Liver (tissue), 3 donors: ENCODE data around the gene SEPTIN8.
A peak's percentile ranks its signal among the peaks of the same experiment; 100 is the strongest.

ENCODE experiments used
- ATF3 ChIP-seq: IDR thresholded peaks from 2 replicates; pipeline ENCODE4 v1.6.1; 2016; ENCODE audit warnings: antibody characterized with exemption
- CTCF ChIP-seq: fragments of 150-350 bp; IDR thresholded peaks from 2 replicates; pipeline ENCODE4 v1.5.1; 2017; ENCODE audit warnings: improper control_type of control experiment, low read depth, low read length; ENCODE audit not compliant: missing input control
- GABPA ChIP-seq, 2 donors: IDR thresholded peaks in 1 of 2; conservative IDR thresholded peaks in 1 of 2; 2 replicates each; pipeline ENCODE4 v1.6.1; 2016; ENCODE audit warnings: antibody characterized with exemption in 2 of 2, mild to moderate bottlenecking in 1 of 2, moderate library complexity in 1 of 2
- RAD21 ChIP-seq, 2 donors: IDR thresholded peaks; 2 replicates each; pipeline ENCODE4 v1.6.1; 2016; ENCODE audit warnings: antibody characterized with exemption in 2 of 2, mild to moderate bottlenecking in 2 of 2
- REST ChIP-seq: IDR thresholded peaks from 2 replicates; pipeline ENCODE4 v1.6.1; 2016; ENCODE audit warnings: antibody characterized with exemption, mild to moderate bottlenecking
- SP1 ChIP-seq: IDR thresholded peaks from 2 replicates; pipeline ENCODE4 v1.6.1; 2018; ENCODE audit warnings: antibody characterized with exemption, mild to moderate bottlenecking
- TAF1 ChIP-seq: conservative IDR thresholded peaks from 2 replicates; pipeline ENCODE4 v1.6.1; 2016; ENCODE audit warnings: antibody characterized with exemption, mild to moderate bottlenecking
- donor health status: healthy.
- donor health status: healthy.

GRCh38 chr5:132714456-132715307, 62.4 kb downstream of the SEPTIN8 start:
- TF ChIP-seq RAD21 (IDR thresholded peaks at IDR 0.05) (peak; percentile 66 to 67), CTCF (peak; percentile 32), ATF3 (no peak), REST (no peak), GABPA (IDR thresholded peaks at IDR 0.05 in 1 of 2, conservative IDR thresholded peaks at IDR 0.05 in 1 of 2) (no peak), SP1 (no peak), TAF1 (no peak)
